Dermis blood vessel endothelial cell (primary cell): ENCODE data around the gene DBT. TPM values are rescaled to one million over a fixed set of nuclear protein-coding genes. Genes with fewer than 3 reads are reported as not detected.
"Not testable (repeated sequence)": the region's sequence is repeated elsewhere in the genome, so short reads cannot be mapped to it uniquely, and the experiment has no call there.

Experiments
- DNase-seq: peaks from one replicate; pipeline ENCODE4 v3.0.0; 2010
- total RNA-seq: library from RNA; depleted of rRNA; stranded (reverse); fragments of >200 nt; gene quantifications from 2 replicates; pipeline ENCODE4 v1.2.3, GENCODE V29; 2014

The DBT gene
- 5.4 and 9.9 TPM in 2 replicates for total RNA-seq

- DNase-seq, result peak; percentile 96
Measured at GRCh38 chr1:100249537-100250257, at the start of gene DBT. Gene DBT (minus strand): TSS chr1:100249834. CDS start chr1:100249820, 14 bp downstream.

GRCh38 chr1:100298512-100298911 lies 48.9 kb upstream of the DBT start:
- DNase-seq, result no peak

GRCh38 chr1:100296997-100297396 lies 47.4 kb upstream of the DBT start:
- not testable (repeated sequence) for DNase-seq

- no peak for DNase-seq
Measured at GRCh38 chr1:100296140-100296539, 46.5 kb upstream of the DBT start.

GRCh38 chr1:100292711-100293110 lies 43.1 kb upstream of the DBT start:
- DNase-seq, result peak; percentile 97

GRCh38 chr1:100290291-100290690 lies 40.7 kb upstream of the DBT start:
- peak; percentile 88 for DNase-seq

- no peak for DNase-seq
Measured at GRCh38 chr1:100287162-100287561, 37.5 kb upstream of the DBT start.

GRCh38 chr1:100284591-100284990 lies 35.0 kb upstream of the DBT start:
- no peak for DNase-seq

- DNase-seq, result no peak
Measured at GRCh38 chr1:100279954-100280682, 30.5 kb upstream of the DBT start.

- DNase-seq, result no peak
Measured at GRCh38 chr1:100279358-100279923, 29.8 kb upstream of the DBT start.

GRCh38 chr1:100277866-100278265 lies 28.2 kb upstream of the DBT start:
- peak; percentile 61 for DNase-seq

GRCh38 chr1:100268202-100268601 lies 18.6 kb upstream of the DBT start:
- DNase-seq, result no peak

GRCh38 chr1:100267284-100267683 lies 17.6 kb upstream of the DBT start:
- no peak for DNase-seq

- peak; percentile 14 for DNase-seq
Measured at GRCh38 chr1:100266741-100267140, 17.1 kb upstream of the DBT start.

GRCh38 chr1:100265931-100266740 lies 16.5 kb upstream of the DBT start, which contains the start of gene RTCA:
Gene RTCA (plus strand): TSS chr1:100266216. CDS start chr1:100266376, 160 bp downstream.
- DNase-seq, result peak; percentile 97

GRCh38 chr1:100265562-100265930 lies 15.9 kb upstream of the DBT start:
- peak; percentile 49 for DNase-seq

GRCh38 chr1:100264081-100264480 lies 14.4 kb upstream of the DBT start:
- not testable (repeated sequence) for DNase-seq

GRCh38 chr1:100261686-100262085 lies 12.1 kb upstream of the DBT start:
- no peak for DNase-seq

GRCh38 chr1:100258427-100258826 lies 8.8 kb upstream of the DBT start:
- not testable (repeated sequence) for DNase-seq

GRCh38 chr1:100256273-100256672 lies 6.6 kb upstream of the DBT start:
- not testable (repeated sequence) for DNase-seq

- no peak for DNase-seq
Measured at GRCh38 chr1:100253552-100253951, 3.9 kb upstream of the DBT start.

- no peak for DNase-seq
Measured at GRCh38 chr1:100252901-100253300, 3.3 kb upstream of the DBT start.

GRCh38 chr1:100250807-100251206 lies 1.2 kb upstream of the DBT start:
- DNase-seq, result no peak
